Neuronal stem cell (in vitro differentiated cells): ENCODE results near the gene ZWILCH. TPM values are rescaled to one million over a fixed set of nuclear protein-coding genes. Genes with fewer than 3 reads are reported as not detected.

Experiments used
- DNase-seq: peaks from one replicate; pipeline ENCODE4 v3.0.0-alpha.2; 2013; ENCODE audit warnings: low spot score
- H2AFZ ChIP-seq: one replicate; pipeline ENCODE4 v1.6.1; 2013; ENCODE audit warnings: mild to moderate bottlenecking, low read length, inconsistent platforms
- H2AK5ac ChIP-seq: 2 replicates; pipeline ENCODE4 v1.6.1; 2013; ENCODE audit warnings: low read depth, mild to moderate bottlenecking, inconsistent platforms, low read length, moderate library complexity, mixed read lengths
- H2BK120ac ChIP-seq: 2 replicates; pipeline ENCODE4 v1.6.1; 2013; ENCODE audit warnings: low read depth, mild to moderate bottlenecking, inconsistent platforms, low read length, moderate library complexity, mixed read lengths
- H2BK12ac ChIP-seq: one replicate; pipeline ENCODE4 v1.6.1; 2013; ENCODE audit warnings: low read length, inconsistent platforms
- H2BK15ac ChIP-seq: 2 replicates; pipeline ENCODE4 v1.6.1; 2013; ENCODE audit warnings: mild to moderate bottlenecking, low read length, inconsistent platforms, mixed read lengths
- H2BK5ac ChIP-seq: one replicate; pipeline ENCODE4 v1.6.1; 2013; ENCODE audit warnings: inconsistent platforms, mild to moderate bottlenecking, low read length, moderate library complexity
- H3K14ac ChIP-seq: one replicate; pipeline ENCODE4 v1.6.1; 2013; ENCODE audit warnings: low read length, inconsistent platforms
- H3K18ac ChIP-seq: 2 replicates; pipeline ENCODE4 v1.6.1; 2013; ENCODE audit warnings: low read length, inconsistent platforms
- H3K23ac ChIP-seq: 2 replicates; pipeline ENCODE4 v1.6.1; 2013; ENCODE audit warnings: low read depth, mild to moderate bottlenecking, mixed read lengths, low read length, inconsistent platforms; ENCODE audit not compliant: poor library complexity
- H3K27ac ChIP-seq: replicated peaks from 3 replicates; pipeline ENCODE4 v1.5.1; 2013; ENCODE audit warnings: low read length, inconsistent platforms
- H3K27me3 ChIP-seq, 3 experiments: 2 replicates each; pipeline ENCODE4 v1.6.1; 2013; ENCODE audit warnings: low read length in 3 of 3, mild to moderate bottlenecking in 2 of 3, inconsistent platforms in 1 of 3, low read depth in 1 of 3, mixed read lengths in 1 of 3, moderate library complexity in 1 of 3; ENCODE audit not compliant: control insufficient read depth in 3 of 3, insufficient read depth in 3 of 3
- H3K36me3 ChIP-seq, 2 donors: replicated peaks in 1 of 2; 2 replicates each; pipeline ENCODE4 v1.6.1; 2013; ENCODE audit warnings: low read length in 2 of 2; ENCODE audit not compliant: control insufficient read depth in 2 of 2, insufficient read depth in 2 of 2
- H3K4ac ChIP-seq: 2 replicates; pipeline ENCODE4 v1.6.1; 2013; ENCODE audit warnings: inconsistent platforms, mild to moderate bottlenecking, low read length, moderate library complexity
- H3K4me1 ChIP-seq, 2 donors: 1 replicate in 1 of 2; 2 replicates in 1 of 2; pipeline ENCODE4 v1.6.1; 2013; ENCODE audit warnings: low read length in 2 of 2, low read depth in 1 of 2; ENCODE audit not compliant: control insufficient read depth in 2 of 2, insufficient read depth in 1 of 2
- H3K4me2 ChIP-seq: one replicate; pipeline ENCODE4 v1.6.1; 2013; ENCODE audit warnings: mild to moderate bottlenecking, low read length, inconsistent platforms; ENCODE audit not compliant: insufficient read depth, poor library complexity, severe bottlenecking
- H3K4me3 ChIP-seq, 2 donors: 2 replicates each; pipeline ENCODE4 v1.5.1; 2013; ENCODE audit warnings: low read length in 2 of 2, mild to moderate bottlenecking in 2 of 2, inconsistent platforms in 1 of 2, moderate library complexity in 1 of 2
- H3K79me1 ChIP-seq: one replicate; pipeline ENCODE4 v1.6.1; 2013; ENCODE audit warnings: low read depth, mild to moderate bottlenecking, inconsistent platforms, low read length, moderate library complexity
- H3K9ac ChIP-seq: one replicate; pipeline ENCODE4 v1.6.1; 2013; ENCODE audit warnings: mild to moderate bottlenecking, low read depth, low read length, inconsistent platforms; ENCODE audit not compliant: poor library complexity
- H3K9me3 ChIP-seq, 2 donors: replicated peaks in 1 of 2; 2 replicates each; pipeline versions ENCODE3 to v1.6.1; 2013; ENCODE audit warnings: low read length in 2 of 2, mild to moderate bottlenecking in 2 of 2, inconsistent platforms in 1 of 2, low read depth in 1 of 2, mixed read lengths in 1 of 2, moderate library complexity in 1 of 2; ENCODE audit not compliant: control insufficient read depth in 2 of 2, insufficient read depth in 1 of 2
- H4K8ac ChIP-seq: one replicate; pipeline ENCODE4 v1.6.1; 2013; ENCODE audit warnings: low read depth, mild to moderate bottlenecking, inconsistent platforms, low read length, moderate library complexity
- H4K91ac ChIP-seq: one replicate; pipeline ENCODE4 v1.6.1; 2013; ENCODE audit warnings: low read length, low read depth, mild to moderate bottlenecking, inconsistent platforms; ENCODE audit not compliant: poor library complexity
- WGBS, 2 donors: extraction: QIAGEN DNeasy Blood & Tissue Kit; methylation state at CpG; one replicate each; pipeline ENCODE4 v1.1.7; 2013; ENCODE audit warnings: missing lambda C conversion rate in 2 of 2, mixed read lengths in 1 of 2; ENCODE audit not compliant: insufficient read length in 2 of 2, insufficient replicate concordance in 1 of 2; ENCODE audit errors: extremely low coverage in 2 of 2; 5-methylcytosine and 5-hydroxymethylcytosine counted together
- small RNA-seq: library from polyadenylated mRNA; stranded (forward); fragments of <200 nt; extraction: miRNeasy Mini kit (QIAGEN cat#:217004); gene quantifications from one replicate; pipeline ENCODE3, GENCODE V24; 2013; ENCODE audit not compliant: insufficient read depth

Gene ZWILCH

GRCh38 chr15:66595332-66595731 is 90.2 kb downstream of the ZWILCH start:
- no peak overlapping the region for H3K27ac ChIP-seq
- H3K4me2 ChIP-seq, result no peak overlapping the region
- no peaks in the 10 kb centered on the region for H3K36me3 ChIP-seq
- H3K23ac ChIP-seq, result no peak overlapping the region
- H2BK15ac ChIP-seq, result no peak overlapping the region
- H3K14ac ChIP-seq, result no peak overlapping the region
- H3K9me3 ChIP-seq, result no peaks in the 10 kb centered on the region
- no peaks in the 10 kb centered on the region for H3K79me1 ChIP-seq
- H3K18ac ChIP-seq, result no peak overlapping the region
- H3K4ac ChIP-seq, result no peak overlapping the region
- no peak for DNase-seq
- no peak overlapping the region for H4K91ac ChIP-seq
- peaks cover 0 to 36% (median 0%) of the 10 kb centered on the region in 3 experiments for H3K27me3 ChIP-seq
- H3K4me3 ChIP-seq, result no peak overlapping the region
- no peak overlapping the region for H2AFZ ChIP-seq
- no peaks in the 10 kb centered on the region for H3K4me1 ChIP-seq
- no peak overlapping the region for H2BK5ac ChIP-seq
- no peak overlapping the region for H2AK5ac ChIP-seq
- no peak overlapping the region for H2BK12ac ChIP-seq
- H2BK120ac ChIP-seq, result no peak overlapping the region
- H4K8ac ChIP-seq, result no peak overlapping the region
- no peak overlapping the region for H3K9ac ChIP-seq

DNA sequence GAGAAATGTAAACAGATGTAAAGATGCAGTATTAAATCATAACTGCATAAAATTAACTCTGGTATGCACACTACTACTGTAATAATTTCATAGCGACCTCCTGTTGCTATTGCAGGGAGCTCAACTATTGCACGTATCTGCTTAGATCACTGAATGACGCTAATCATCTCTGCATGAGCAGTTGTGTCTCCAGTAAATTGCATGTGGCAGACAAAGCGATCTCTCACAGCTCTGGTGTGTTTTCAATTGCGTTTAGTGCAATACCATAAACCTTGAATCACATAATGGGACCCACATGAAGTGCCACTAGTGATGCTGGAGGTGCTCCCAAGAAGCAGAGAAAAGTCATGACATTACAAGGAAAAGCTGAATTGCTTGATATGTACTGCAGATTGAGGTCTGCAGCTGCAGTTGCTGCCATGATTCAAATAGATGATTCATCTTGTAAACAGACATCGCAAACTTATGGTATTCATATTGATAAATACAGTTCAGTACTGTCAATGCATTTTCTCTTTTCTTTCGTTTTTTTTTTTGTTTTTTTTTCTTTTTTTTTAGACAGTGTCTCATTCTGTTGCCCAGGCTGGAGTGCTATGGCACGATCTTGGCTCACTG is 90.9 kb downstream of the ZWILCH start:
- Histone ChIP-seq H3K23ac (no peak overlapping the region), H2BK15ac (no peak overlapping the region), H3K27ac (no peak overlapping the region), H3K9me3 (no peaks in the 10 kb centered on the region), H3K79me1 (no peaks in the 10 kb centered on the region), H2BK12ac (no peak overlapping the region), H3K4me2 (no peak overlapping the region), H3K4me1 (no peaks in the 10 kb centered on the region), H2AK5ac (no peak overlapping the region), H2AFZ (no peak overlapping the region), H3K4ac (no peak overlapping the region), H4K8ac (no peak overlapping the region), H3K9ac (no peak overlapping the region), H3K36me3 (no peaks in the 10 kb centered on the region), H3K4me3 (no peak overlapping the region), H3K14ac (no peak overlapping the region), H3K18ac (no peak overlapping the region), H2BK5ac (no peak overlapping the region), H2BK120ac (no peak overlapping the region), H4K91ac (no peak overlapping the region), H3K27me3 (peaks cover 0 to 42% (median 0%) of the 10 kb centered on the region in 3 experiments)
- DNase-seq, result no peak
- whole genome bisulfite sequencing, 2 donors, result no CpG with 5 or more reads among the region's 8 CpGs

DNA sequence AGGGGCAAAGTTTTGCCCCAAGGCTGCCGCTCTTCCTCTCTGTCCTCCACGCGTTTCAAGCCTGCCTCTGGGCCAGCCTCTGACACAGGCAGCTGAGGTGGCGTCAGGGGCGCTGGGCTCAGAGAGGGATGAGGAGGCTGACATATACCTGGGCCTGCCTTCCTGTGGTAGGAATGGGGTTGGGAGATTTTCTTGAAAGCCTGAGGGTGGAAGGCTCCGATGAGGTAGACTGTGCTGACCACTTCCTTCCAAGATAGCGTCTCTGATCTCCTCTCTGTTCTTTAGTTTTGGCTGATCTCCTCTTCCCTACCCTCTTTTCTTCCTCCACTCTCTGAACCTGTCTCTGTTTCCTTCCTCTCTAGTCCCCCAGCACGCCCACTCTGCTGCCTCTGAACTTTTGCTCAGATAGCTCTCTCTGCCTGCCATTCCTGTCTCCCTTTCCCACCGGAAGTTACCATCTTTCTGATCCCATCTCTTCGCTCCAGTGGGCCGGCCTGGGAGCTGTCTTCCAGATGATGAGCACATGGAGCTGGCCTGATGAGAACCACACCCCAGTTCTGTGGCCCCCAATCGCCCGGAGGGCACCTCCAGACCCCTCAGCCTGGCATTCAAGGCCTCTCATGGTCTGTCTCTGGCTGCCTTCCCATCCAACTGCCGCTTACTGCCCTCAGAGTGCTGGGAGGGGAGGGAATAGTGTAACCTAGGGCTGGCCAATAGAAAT is 93.1 kb downstream of the ZWILCH start:
- Histone ChIP-seq H3K36me3 (no peaks in the 10 kb centered on the region), H3K4ac (no peak overlapping the region), H2BK5ac (no peak overlapping the region), H3K18ac (peak overlapping the region; percentile 66), H3K9me3 (no peaks in the 10 kb centered on the region), H4K8ac (no peak overlapping the region), H2AFZ (no peak overlapping the region), H3K23ac (no peak overlapping the region), H3K14ac (no peak overlapping the region), H3K79me1 (no peaks in the 10 kb centered on the region), H3K27me3 (peaks cover 0 to 37% (median 0%) of the 10 kb centered on the region in 3 experiments), H3K4me2 (no peak overlapping the region), H3K27ac (no peak overlapping the region), H2BK15ac (no peak overlapping the region), H2BK12ac (no peak overlapping the region), H4K91ac (no peak overlapping the region), H3K9ac (no peak overlapping the region), H2BK120ac (no peak overlapping the region), H3K4me1 (no peaks in the 10 kb centered on the region), H2AK5ac (no peak overlapping the region), H3K4me3 (no peak overlapping the region)
- DNase-seq, result no peak
- no CpG with 5 or more reads among the region's 14 CpGs for WGBS, 2 donors

Small RNA genes within 50 kb of the gene (small RNA-seq; reads per million reads assigned to genes)
- gene MIR4512 (1.2 reads per million), gene RF01159 (not detected), gene SNORD16 (not detected), gene SNORD18A (not detected), gene SNORD18B (not detected), gene SNORD18C (not detected)
